Fibroblast of lung (primary cell): ENCODE results near the gene TOGARAM1. TPM values are rescaled to one million over a fixed set of nuclear protein-coding genes. Genes with fewer than 3 reads are reported as not detected.
A peak's percentile ranks its signal among the peaks of the same experiment; 100 is the strongest.

ENCODE experiments used
- DNase-seq, 2 donors: peaks; one replicate each; pipeline versions ENCODE4 v3.0.0 to v3.0.0-alpha.2; 2010; ENCODE audit warnings: low read depth in 2 of 2
- H2AFZ ChIP-seq: 2 replicates; pipeline ENCODE4 v1.5.1; 2012; ENCODE audit warnings: low read length, control low read depth, inconsistent platforms
- H3K27ac ChIP-seq: 2 replicates; pipeline ENCODE4 v1.5.1; 2011; ENCODE audit warnings: low read length, control low read depth; ENCODE audit not compliant: insufficient read depth
- H3K27me3 ChIP-seq: 2 replicates; pipeline ENCODE4 v1.5.1; 2011; ENCODE audit warnings: mild to moderate bottlenecking, low read length; ENCODE audit not compliant: control insufficient read depth, insufficient read depth
- H3K36me3 ChIP-seq: 2 replicates; pipeline ENCODE4 v1.5.1; 2011; ENCODE audit warnings: low read length; ENCODE audit not compliant: control insufficient read depth, insufficient read depth
- H3K4me1 ChIP-seq: 2 replicates; pipeline ENCODE4 v1.5.1; 2011; ENCODE audit warnings: low read length; ENCODE audit not compliant: control insufficient read depth, insufficient read depth; ENCODE audit errors: extremely low read depth
- H3K4me2 ChIP-seq: 2 replicates; pipeline ENCODE4 v1.5.1; 2011; ENCODE audit warnings: low read length, control low read depth; ENCODE audit not compliant: insufficient read depth; ENCODE audit errors: extremely low read depth
- H3K4me3 ChIP-seq, 4 experiments: fragments of 200-600 bp in 1 of 4; sonication (generic) in 1 of 4; replicated peaks in 1 of 4; 2 replicates each; pipeline ENCODE4 v1.5.1; 2011 to 2016; ENCODE audit warnings: low read length in 4 of 4, low read depth in 3 of 4, mild to moderate bottlenecking in 3 of 4, control low read depth in 2 of 4, inconsistent platforms in 1 of 4, mixed read lengths in 1 of 4; ENCODE audit not compliant: insufficient read depth in 1 of 4; ENCODE audit errors: control extremely low read depth in 1 of 4
- H3K79me2 ChIP-seq: 2 replicates; pipeline ENCODE4 v1.5.1; 2012; ENCODE audit warnings: mild to moderate bottlenecking, low read length, inconsistent platforms; ENCODE audit not compliant: control insufficient read depth, insufficient read depth
- H3K9ac ChIP-seq: 2 replicates; pipeline ENCODE4 v1.5.1; 2011; ENCODE audit warnings: mild to moderate bottlenecking, low read length, control low read depth; ENCODE audit not compliant: insufficient read depth
- H3K9me3 ChIP-seq: 2 replicates; pipeline ENCODE4 v1.5.1; 2012; ENCODE audit warnings: low read depth, low read length; ENCODE audit not compliant: control insufficient read depth, insufficient read depth
- H4K20me1 ChIP-seq: 2 replicates; pipeline ENCODE4 v1.5.1; 2011; ENCODE audit warnings: low read length; ENCODE audit not compliant: control insufficient read depth, insufficient read depth; ENCODE audit errors: extremely low read depth
- CTCF ChIP-seq, 2 donors: IDR thresholded peaks in 1 of 2; conservative IDR thresholded peaks in 1 of 2; 1 replicate in 1 of 2; 2 replicates in 1 of 2; pipeline ENCODE4 v1.5.1; 2011 to 2012; ENCODE audit warnings: low read length in 2 of 2, control low read depth in 1 of 2, inconsistent platforms in 1 of 2, low read depth in 1 of 2, mild to moderate bottlenecking in 1 of 2
- EZH2 ChIP-seq: IDR thresholded peaks from 2 replicates; pipeline ENCODE4 v1.5.1; 2012; ENCODE audit warnings: low read length, control low read depth, mild to moderate bottlenecking; ENCODE audit errors: missing control alignments
- polyA plus RNA-seq, 2 donors: library from polyadenylated mRNA; depleted of rRNA in 1 of 2; stranded (reverse) in 1 of 2; unstranded in 1 of 2; fragments of >200 nt; gene quantifications; 2 replicates each; pipeline ENCODE4 v1.2.1, GENCODE V29; 2011 to 2012; ENCODE audit warnings: missing spikeins in 1 of 2
- total RNA-seq: library from RNA; depleted of rRNA; stranded (reverse); fragments of >200 nt; gene quantifications from 2 replicates; pipeline ENCODE4 v1.2.1, GENCODE V29; 2014

The TOGARAM1 gene
- total and polyA plus RNA-seq, 2 donors (not counting 1 experiment from before 2014, with no cell fraction given) = 10.7 to 24.9 TPM

DNA sequence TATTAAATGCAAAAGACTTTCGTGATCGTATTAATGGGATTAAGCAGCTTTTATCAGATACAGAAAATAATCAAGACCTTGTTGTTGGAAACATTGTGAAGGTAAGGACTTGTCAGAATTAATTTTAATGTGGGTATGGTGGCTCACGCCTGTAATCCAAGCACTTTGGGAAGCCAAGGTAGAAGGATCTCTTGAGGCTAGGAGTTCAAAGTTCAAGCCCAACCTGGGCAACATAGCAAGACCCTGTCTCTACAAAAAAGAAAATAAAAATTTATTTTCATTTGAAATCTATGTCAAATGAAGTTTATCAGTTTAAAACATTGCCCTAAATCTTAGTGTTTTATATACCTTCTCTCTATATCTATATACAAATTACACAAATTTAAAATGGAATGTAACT, 104.7 kb downstream of the TOGARAM1 start:
- TF ChIP-seq CTCF (conservative IDR thresholded peaks at IDR 0.05 in 1 of 2, IDR thresholded peaks at IDR 0.05 in 1 of 2; ENCODE audit: low read depth in 1 of 2, low read length in 2 of 2) (no peak), EZH2 (no peak)
- H4K20me1 ChIP-seq = no peaks in the 10 kb centered on the region
- no peaks in the 10 kb centered on the region for H3K36me3 ChIP-seq
- H3K4me1 ChIP-seq = no peaks in the 10 kb centered on the region
- no peak overlapping the region for H3K4me2 ChIP-seq
- no peaks in the 10 kb centered on the region for H3K27me3 ChIP-seq
- no peak overlapping the region for H2AFZ ChIP-seq
- DNase-seq = no peak
- no peaks in the 10 kb centered on the region for H3K9me3 ChIP-seq
- H3K9ac ChIP-seq = no peak overlapping the region
- H3K4me3 ChIP-seq = no peak overlapping the region
- H3K27ac ChIP-seq = no peak overlapping the region
- H3K79me2 ChIP-seq = no peaks in the 10 kb centered on the region

- no peak overlapping the region for H3K27ac ChIP-seq
- no peak overlapping the region for H3K9ac ChIP-seq
- H2AFZ ChIP-seq = no peak overlapping the region
- TF ChIP-seq EZH2 (no peak), CTCF (conservative IDR thresholded peaks at IDR 0.05 in 1 of 2, IDR thresholded peaks at IDR 0.05 in 1 of 2; ENCODE audit: low read depth in 1 of 2, low read length in 2 of 2) (no peak)
- no peaks in the 10 kb centered on the region for H3K27me3 ChIP-seq
- peak in 1 of 2 donors; percentile 30 for DNase-seq
- no peak overlapping the region for H3K4me3 ChIP-seq
- H3K79me2 ChIP-seq = no peaks in the 10 kb centered on the region
- H4K20me1 ChIP-seq = no peaks in the 10 kb centered on the region
- H3K9me3 ChIP-seq = no peaks in the 10 kb centered on the region
- H3K36me3 ChIP-seq = no peaks in the 10 kb centered on the region
- H3K4me2 ChIP-seq = no peak overlapping the region
- H3K4me1 ChIP-seq = no peaks in the 10 kb centered on the region
Measured at GRCh38 chr14:45068396-45068795, 106.4 kb downstream of the TOGARAM1 start.

GRCh38 chr14:45070215-45070614, 108.2 kb downstream of the TOGARAM1 start:
- DNase-seq = peak in 1 of 2 donors; percentile 13

More at GRCh38 chr14:45070215-45070614, 108.2 kb downstream of the TOGARAM1 start:
- no peaks in the 10 kb centered on the region for H3K36me3 ChIP-seq
- H3K9me3 ChIP-seq = no peaks in the 10 kb centered on the region
- no peaks in the 10 kb centered on the region for H3K4me1 ChIP-seq
- no peak overlapping the region for H2AFZ ChIP-seq
- no peak for TF ChIP-seq EZH2
- no peak for TF ChIP-seq CTCF (conservative IDR thresholded peaks at IDR 0.05 in 1 of 2, IDR thresholded peaks at IDR 0.05 in 1 of 2; ENCODE audit: low read depth in 1 of 2, low read length in 2 of 2)
- no peak overlapping the region for H3K9ac ChIP-seq
- H3K4me3 ChIP-seq = no peak overlapping the region
- no peaks in the 10 kb centered on the region for H4K20me1 ChIP-seq
- H3K4me2 ChIP-seq = no peak overlapping the region
- H3K27me3 ChIP-seq = no peaks in the 10 kb centered on the region
- no peaks in the 10 kb centered on the region for H3K79me2 ChIP-seq
- H3K27ac ChIP-seq = no peak overlapping the region
